ENCODE data around the gene MSH5. TPM values are rescaled to one million over a fixed set of nuclear protein-coding genes. Genes with fewer than 3 reads are reported as not detected.

The MSH5 gene
- total RNA-seq, 1 experiment from 2014 or later = 90.4 TPM

DNA sequence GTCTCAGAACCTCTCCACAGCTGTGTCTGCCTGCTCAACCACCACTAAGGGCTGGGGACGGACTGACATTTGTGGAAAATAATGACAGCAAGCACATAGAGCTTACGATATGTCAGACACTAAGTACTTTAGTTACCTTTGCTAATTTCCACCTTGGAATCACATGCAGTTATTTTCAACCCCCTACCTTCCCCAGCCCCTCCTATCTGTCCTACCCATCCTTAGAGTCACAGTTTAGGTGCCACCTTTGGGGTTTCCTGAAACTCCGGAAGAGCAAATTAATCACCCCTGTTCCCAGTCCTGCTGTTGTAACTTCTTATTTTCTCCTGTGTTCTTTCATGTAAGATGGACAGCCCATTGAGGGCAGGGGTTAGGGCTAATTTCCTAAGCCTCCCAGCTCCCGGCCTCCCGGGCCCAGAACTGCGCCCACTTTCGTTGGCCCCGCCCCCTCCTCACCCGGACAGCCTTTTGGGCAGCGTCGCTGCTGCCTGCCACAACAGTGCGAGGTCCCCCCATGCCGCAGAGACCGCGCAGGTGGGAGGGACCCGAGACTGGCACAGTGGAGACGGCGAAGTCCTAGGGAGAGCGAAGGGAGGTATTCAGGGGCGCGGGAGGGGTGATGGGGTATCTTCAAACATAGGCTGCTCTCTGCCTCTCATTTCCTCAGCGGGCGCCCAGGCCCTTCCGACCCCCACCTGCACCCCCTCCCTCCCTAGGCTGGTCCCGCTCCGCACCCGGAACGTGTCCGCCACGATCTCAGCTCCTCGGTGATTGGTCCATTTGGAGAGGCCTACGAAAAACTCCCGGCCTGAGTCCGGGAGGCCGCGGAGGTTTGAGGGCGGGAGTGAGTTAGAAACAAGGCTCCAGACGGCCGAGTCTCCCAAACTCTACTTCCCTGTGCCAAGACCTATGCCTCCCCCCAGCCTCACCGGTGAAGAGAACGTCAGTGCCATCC is 11.8 kb upstream of the MSH5 start:
- Histone ChIP-seq H4K20me1 (ENCODE audit: insufficient read depth) (no peaks in the 10 kb centered on the region), H3K27me3 (ENCODE audit: insufficient read depth, low read length) (no peaks in the 10 kb centered on the region), H3K9ac (ENCODE audit: low read length) (no peak overlapping the region), H3K36me3 (ENCODE audit: control insufficient read depth in 1 of 2, insufficient read depth in 2 of 2, low read length in 2 of 2) (peaks cover 17% of the 10 kb centered on the region in 2 experiments; a peak in 3 of 4 replicates), H2AFZ (ENCODE audit: low read depth, low read length, poor library complexity, severe bottlenecking) (no peak overlapping the region), H3K9me2 (ENCODE audit: insufficient read depth) (no peaks in the 10 kb centered on the region), H3K4me1 (ENCODE audit: control insufficient read depth in 1 of 2, insufficient read depth in 2 of 2, low read length in 2 of 2) (peaks cover 6 to 23% of the 10 kb centered on the region in 2 experiments; a peak in 3 of 4 replicates), H3K4me3 (replicated peaks in 1 of 2; ENCODE audit: low read depth in 1 of 2, low read length in 2 of 2) (no peak overlapping the region), H3K27ac (ENCODE audit: low read depth, low read length) (no peak overlapping the region), H3K9me3 (ENCODE audit: control insufficient read depth in 1 of 2, insufficient read depth in 1 of 2, low read depth in 1 of 2, low read length in 2 of 2) (no peaks in the 10 kb centered on the region), H3K79me2 (ENCODE audit: insufficient read depth, low read length) (peaks cover 8% of the 10 kb centered on the region), H3K4me2 (ENCODE audit: low read length) (no peak overlapping the region)
- DNase-seq (ENCODE audit: low read depth, low spot score) = no peak
- BruUV-seq (replicated peaks) = no TSS peak
- TF ChIP-seq CBX3 (IDR thresholded peaks at IDR 0.05; ENCODE audit: low read depth) = no peak
- TF ChIP-seq, protein P1, sequence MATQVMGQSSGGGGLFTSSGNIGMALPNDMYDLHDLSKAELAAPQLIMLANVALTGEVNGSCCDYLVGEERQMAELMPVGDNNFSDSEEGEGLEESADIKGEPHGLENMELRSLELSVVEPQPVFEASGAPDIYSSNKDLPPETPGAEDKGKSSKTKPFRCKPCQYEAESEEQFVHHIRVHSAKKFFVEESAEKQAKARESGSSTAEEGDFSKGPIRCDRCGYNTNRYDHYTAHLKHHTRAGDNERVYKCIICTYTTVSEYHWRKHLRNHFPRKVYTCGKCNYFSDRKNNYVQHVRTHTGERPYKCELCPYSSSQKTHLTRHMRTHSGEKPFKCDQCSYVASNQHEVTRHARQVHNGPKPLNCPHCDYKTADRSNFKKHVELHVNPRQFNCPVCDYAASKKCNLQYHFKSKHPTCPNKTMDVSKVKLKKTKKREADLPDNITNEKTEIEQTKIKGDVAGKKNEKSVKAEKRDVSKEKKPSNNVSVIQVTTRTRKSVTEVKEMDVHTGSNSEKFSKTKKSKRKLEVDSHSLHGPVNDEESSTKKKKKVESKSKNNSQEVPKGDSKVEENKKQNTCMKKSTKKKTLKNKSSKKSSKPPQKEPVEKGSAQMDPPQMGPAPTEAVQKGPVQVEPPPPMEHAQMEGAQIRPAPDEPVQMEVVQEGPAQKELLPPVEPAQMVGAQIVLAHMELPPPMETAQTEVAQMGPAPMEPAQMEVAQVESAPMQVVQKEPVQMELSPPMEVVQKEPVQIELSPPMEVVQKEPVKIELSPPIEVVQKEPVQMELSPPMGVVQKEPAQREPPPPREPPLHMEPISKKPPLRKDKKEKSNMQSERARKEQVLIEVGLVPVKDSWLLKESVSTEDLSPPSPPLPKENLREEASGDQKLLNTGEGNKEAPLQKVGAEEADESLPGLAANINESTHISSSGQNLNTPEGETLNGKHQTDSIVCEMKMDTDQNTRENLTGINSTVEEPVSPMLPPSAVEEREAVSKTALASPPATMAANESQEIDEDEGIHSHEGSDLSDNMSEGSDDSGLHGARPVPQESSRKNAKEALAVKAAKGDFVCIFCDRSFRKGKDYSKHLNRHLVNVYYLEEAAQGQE (IDR thresholded peaks at IDR 0.05; ENCODE audit: low read depth) = no peak
- CTCF ChIA-PET = interaction anchor here (1.3 kb wide), 1 partner anchor 42 kb away, joined by 3 read pairs; no protein-coding TSS in a partner anchor
- intact Hi-C loops (cut with micrococcal nuclease) = no loop called here
- RAD21 ChIA-PET (ENCODE audit: low non-redundant PET in 1 of 2, low total read pairs in 2 of 2, uncharacterized antibody in 2 of 2, unreplicated experiment in 2 of 2) = no interaction called here
- ATAC-seq = no peak
- POLR2A ChIA-PET = interaction anchor here (0.6 kb wide), 1 partner anchor 106 kb away, joined by 3 read pairs; no protein-coding TSS in a partner anchor

All from HCT116 (cell line).